DMS153 (cell line): ENCODE results near the gene EXOC7.

Source experiments
- DNase-seq: peaks from one replicate; lab custom pipeline; 2025; lab: John Stamatoyannopoulos, UW

Gene EXOC7, protein sequence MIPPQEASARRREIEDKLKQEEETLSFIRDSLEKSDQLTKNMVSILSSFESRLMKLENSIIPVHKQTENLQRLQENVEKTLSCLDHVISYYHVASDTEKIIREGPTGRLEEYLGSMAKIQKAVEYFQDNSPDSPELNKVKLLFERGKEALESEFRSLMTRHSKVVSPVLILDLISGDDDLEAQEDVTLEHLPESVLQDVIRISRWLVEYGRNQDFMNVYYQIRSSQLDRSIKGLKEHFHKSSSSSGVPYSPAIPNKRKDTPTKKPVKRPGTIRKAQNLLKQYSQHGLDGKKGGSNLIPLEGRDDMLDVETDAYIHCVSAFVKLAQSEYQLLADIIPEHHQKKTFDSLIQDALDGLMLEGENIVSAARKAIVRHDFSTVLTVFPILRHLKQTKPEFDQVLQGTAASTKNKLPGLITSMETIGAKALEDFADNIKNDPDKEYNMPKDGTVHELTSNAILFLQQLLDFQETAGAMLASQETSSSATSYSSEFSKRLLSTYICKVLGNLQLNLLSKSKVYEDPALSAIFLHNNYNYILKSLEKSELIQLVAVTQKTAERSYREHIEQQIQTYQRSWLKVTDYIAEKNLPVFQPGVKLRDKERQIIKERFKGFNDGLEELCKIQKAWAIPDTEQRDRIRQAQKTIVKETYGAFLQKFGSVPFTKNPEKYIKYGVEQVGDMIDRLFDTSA

DNA sequence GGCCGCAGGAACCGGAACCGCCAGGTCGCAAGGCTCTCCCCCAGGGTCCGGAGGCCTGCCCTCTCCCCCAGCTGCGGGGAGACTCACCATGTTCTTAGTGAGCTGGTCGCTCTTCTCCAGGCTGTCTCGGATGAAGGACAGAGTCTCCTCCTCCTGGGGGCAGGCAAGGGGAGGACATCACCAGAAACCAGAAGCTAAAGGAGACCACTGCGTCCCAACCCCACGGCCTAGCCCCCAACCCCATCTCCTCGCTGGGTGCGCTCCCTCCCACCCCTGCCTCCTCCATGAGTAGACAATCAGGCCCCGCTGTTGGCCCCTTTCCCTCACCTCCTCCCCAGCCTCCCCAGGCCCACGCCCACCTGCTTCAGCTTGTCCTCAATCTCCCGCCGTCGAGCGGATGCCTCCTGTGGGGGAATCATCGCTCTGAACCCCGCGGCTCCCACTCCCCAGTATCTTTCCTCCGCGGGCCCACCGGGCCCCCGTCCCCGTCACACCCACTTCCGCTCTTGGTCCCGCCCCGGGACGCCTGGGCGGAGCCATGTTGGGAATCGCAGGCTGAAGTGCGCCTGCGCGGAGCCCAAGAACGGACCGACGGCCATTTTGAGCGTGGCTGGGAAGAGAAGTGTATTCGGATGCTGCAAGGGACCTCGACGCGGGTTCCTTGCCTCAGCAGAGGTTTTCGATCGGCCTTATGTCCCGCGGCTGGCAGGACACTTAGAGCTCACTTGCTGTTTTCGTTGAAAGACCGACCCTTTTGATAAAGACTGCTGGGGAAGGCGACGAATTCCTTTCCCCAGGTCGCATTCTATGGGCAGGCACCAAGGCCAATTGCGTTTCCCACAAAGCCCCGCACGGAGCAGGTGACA, at the start of gene EXOC7:
Gene EXOC7, minus strand, starts transcription at position 514 of the 866 bp plus-strand sequence. Its CDS starts 95 bp downstream, at position 419.
- DNase-seq = peak; percentile 78

DNA sequence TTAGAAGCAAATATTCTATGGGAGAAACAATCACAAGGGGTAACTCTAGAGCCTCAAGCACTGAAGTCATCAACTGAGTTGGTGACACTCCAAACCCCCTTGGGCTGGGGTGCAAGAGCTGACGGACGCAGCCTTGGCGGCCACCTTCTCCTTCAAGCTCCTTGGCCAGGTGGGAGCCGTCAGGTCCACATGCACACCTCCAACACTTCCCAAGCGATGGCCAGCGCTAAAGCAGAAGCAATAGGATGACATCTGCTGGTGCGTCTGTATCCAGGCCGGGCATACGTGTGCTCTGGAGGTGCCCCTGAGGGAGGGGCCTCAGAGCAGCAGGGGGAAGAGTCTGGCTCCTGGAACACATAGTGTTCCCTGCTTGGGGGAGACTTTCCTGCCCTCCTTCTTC, 49.6 kb upstream of the EXOC7 start:
- DNase-seq = no peak

DNA sequence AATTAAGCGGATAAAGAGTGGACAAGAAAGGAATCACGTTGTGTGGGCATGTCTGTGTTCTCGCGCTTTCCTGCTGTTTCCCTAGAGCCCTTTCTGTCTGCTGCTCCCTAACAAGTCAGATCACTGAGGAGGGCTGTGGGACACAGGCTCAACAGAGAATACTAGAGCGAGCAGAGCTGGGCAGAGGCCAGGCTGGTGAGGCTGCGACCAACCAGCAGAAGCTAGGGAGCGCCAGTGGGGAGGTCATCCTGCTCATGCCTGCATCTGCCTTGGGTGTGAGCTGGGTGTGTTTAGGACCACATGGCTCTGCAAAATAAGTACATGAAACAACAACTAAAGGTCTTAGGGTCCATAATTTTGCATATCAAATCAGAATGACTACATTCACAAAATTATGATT, 49.0 kb upstream of the EXOC7 start:
- no peak for DNase-seq

DNA sequence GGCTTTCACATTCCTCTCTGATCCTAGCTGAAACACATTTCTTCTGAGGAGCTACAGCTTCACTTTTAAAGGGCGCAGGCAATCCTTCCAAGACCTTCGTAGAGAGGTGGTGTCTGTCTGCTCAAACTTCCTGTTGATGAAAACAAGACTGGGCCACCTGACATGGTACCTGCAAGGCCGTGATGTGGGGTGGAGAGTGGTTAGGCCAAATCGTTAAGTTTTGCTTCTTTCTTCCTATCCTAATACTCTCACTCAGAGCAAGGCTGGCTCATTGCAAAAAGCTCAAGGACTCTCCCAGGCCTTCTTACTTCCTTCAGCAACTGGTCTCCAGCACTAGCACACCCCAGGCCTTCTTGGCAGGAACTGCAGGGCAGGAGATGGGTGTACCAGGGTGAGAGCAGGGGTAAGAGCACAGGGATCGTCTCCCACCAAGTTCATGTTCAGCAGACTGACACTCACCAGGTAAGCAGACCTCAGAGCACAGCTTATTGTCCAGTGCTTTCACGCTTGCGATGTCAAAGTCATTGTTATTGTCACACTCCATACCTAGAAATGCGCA, 48.4 kb upstream of the EXOC7 start:
- no peak for DNase-seq

DNA sequence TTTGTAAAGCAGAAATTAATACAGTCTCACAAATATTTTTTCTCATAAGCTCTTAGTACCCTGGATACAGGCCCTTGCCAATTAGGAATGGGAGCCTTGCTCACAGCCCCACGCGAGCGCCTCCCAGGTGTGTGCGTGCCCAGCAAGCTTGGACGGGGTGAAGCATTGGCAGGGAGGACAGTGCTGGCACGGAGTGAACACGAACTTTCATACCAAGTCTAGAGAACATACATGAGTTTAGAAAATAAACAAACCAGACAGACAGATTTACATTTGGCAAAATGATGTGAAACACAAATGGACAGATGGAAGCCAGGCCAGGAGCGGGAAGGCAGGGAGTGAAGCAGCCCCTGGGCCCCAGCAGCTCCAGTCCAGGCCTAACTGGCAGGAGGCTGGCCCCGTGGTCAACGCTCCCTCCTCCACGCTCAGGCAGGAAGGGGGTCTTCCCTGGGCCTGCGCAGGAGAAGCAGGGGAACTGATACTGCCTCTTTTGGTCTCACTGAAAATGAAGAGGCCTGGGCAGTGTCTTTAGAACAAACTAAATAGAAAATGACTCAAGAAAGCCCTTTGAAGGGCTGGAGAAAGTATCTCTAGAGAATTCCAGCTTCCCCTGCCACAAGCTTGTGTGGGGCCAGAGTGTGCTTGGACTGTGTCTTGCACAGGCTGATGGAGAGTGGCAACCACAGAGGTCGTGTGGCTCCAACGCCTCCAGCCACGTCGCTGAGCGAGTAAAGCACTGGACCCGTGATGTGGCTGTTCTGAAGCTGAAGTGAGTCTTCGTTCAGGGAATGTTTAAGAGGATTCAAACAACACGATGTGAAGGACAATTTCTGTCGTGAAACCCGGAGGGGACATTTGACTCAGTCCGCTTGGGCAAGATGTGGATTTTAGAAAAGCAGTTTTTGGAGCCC, 47.4 kb upstream of the EXOC7 start:
- DNase-seq = no peak

DNA sequence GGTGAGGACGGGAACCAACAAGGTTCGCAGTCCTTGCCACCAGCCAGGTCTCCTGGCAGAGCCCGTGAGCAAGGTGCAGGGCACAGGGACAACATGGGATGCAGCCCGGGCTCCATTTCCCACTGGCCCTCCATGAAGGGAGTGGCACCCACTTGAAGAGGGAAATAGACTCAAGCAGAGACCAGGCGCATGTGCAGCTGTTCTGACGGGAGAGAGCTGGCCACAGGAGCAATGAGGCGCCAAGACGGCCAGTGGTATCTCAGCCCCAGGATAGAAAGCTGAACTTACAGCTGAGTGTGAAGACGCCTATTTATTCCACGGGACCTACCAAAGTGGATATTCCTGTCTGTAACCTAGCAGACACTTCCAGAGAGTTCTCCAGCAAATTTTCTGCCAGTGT, 45.6 kb upstream of the EXOC7 start:
- DNase-seq = no peak

DNA sequence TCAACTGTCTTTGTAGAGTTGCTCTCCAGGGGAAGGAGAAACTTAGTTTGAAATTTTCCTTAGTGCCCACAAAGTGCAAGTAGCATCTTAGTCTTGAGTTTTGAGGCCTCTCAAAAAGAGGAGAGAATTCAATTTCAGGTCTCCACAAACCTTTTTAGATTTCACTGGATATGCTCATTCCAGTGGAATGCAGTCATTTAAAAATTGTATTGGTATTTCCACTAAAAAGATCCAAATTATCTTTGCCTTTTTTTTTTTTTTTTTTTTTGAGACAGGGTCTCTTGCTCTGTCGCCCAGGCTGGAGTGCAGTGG, 44.4 kb upstream of the EXOC7 start:
- DNase-seq = no peak

DNA sequence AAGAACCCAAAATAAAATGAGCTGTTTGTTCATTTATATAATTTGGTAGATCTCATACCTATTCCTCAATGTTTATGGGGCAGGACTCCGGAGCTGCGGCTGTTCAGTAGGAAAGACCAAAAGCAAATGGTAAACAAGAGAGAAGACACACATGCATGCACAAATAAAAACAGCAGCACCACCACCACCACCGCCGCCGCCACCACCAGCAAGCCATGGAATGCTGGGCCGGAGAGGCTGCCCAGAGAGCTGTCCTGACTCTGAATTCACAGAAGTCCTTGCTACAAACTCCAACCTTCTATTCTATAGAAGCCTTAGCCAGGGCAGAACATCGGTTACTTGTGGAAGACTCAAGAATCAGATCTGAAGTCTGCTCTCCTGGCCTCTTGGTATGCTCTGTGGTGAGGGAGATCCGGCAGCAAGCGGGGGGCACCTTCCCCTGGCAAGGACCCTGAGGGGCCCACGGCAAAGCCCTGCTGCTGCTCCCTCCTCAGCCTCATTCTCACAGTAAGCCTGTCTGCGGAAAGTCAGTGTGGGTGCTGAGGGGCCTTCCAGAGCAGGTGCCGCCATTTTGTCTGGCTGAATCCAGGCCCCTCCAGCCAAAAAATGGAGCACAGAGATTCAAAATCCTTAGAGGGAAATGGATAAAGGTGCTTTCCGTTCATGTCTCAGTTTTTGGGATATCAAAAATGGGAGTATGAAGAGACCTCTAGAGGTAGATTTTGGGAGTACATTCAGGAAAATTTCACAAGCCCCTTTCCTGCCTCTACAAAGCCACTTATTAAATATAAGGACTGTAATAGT, 43.8 kb upstream of the EXOC7 start:
- DNase-seq = peak; percentile 10

DNA sequence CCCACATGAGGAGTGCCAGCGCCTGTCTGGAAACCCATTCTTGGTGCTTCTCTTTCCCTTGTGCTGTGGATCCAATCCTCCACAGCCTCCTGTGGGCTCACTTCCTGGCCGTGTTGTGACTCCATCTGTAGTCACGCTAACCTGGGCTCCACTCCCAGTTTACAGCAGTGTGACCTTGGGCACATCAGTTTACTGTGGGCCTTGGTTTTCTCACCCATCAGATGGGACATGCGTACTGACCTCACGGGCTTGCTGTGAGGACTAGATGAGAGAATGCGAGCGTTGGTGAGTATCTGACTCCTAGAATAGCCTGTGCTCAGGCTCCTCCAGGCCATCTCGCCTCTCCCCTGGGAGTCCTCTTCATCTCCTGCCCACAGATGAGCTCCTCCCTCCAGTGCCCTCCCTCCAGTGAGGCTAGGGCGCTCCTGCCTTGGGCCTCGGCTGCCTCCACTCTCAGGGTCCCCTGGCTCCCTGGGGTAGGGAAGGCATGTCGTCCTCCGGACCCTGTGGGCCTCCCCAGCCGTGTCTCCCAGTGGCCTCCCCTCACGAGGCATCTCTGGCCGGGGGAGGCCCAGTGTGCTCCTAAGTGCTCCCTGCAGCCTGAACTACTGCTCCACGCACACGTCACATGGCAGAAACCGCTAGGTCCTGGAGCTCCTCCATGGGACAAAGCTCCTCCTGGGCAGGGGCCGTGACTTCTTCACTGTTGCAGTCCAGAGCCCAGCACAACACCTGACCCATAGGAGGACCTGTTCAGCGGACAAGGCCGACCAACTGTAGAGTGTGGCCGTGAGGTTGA, 42.7 kb upstream of the EXOC7 start:
- no peak for DNase-seq

DNA sequence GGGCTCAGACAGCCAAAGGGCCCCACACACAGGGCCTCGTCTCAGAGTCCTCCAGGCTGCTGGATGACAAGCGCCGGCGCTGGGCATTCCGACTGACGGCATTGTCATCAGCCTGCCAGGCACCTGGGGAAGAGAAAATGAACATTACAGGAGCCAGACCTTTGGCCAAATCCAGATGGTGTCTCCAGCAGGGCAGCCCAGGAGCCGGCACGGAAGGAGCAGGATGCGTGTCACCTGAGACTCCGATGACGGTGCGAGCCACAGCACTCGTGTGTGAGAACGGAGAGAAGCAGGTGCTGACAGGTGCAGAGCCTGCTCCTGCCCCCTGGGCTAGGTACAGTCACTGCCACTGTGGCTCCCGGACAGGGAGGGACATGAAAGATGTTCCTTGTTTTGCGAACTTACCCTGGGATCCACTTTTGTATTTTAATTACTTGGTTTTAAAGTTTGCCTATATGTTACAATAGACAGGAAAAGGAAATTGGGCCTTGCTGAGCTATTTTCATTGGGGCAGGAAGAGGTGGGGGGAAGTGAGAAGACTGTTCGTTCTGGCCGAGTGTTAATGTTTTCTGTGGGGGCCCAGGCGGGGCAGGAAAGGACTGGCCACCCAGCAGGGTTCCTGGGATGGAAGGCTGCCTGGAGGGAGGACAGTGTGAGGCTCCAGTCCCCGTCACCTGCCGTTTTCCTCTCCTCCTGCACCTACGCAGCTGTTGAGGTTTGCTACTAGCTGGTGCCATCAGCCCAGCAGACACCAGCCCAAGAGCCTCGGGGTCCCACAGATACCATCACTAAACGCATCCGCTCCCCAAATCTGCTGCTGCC, 41.9 kb upstream of the EXOC7 start:
- peak; percentile 45 for DNase-seq

DNA sequence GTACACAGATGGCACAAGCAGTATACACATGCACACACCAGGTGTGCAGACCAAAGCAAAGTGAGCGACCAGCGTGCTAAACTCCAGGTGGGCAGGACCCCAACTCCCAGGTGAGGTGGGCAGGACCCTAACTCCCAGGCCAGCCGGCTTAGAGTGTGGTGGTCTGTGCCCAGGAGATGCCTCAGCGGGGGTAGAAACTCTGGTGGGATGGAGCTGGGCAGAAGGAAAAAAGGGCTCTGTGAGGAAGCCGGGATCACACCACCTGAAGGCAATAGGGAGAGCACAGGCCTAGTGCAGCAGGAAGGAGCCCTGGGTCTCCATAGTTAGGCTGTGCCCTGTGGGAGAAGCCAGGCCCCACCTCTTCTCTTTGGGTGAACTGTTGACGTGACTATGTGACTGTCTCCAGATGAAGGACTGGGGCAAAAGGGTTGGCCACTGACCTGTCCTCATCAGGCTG, 39.0 kb upstream of the EXOC7 start:
- no peak for DNase-seq

DNA sequence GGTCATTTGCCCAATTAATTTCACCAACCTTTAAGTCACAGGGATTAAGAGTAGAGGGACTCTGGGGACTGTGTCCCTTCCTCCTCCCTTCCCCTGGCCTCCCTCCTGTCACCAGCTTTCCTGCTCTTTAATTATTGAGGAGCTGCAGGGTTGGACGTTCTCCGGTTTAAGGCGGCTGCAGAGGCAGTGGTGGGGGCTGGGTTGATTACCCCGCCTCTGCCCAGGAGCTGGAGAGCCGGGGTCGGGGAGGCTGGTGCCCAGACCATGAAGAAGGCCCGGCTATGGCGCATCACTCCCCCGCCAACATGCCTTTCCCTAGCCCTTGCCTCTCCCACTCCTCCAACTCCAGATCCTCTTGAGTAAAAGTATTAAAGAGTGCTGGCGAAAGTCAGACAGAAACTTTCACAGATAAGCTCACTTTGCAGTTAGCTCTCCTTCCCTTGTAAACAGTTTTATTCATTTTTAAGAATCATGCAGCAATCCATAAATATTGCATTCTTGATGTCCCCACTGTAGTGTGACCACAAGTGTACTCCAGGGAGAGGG, 38.5 kb upstream of the EXOC7 start:
- no peak for DNase-seq

DNA sequence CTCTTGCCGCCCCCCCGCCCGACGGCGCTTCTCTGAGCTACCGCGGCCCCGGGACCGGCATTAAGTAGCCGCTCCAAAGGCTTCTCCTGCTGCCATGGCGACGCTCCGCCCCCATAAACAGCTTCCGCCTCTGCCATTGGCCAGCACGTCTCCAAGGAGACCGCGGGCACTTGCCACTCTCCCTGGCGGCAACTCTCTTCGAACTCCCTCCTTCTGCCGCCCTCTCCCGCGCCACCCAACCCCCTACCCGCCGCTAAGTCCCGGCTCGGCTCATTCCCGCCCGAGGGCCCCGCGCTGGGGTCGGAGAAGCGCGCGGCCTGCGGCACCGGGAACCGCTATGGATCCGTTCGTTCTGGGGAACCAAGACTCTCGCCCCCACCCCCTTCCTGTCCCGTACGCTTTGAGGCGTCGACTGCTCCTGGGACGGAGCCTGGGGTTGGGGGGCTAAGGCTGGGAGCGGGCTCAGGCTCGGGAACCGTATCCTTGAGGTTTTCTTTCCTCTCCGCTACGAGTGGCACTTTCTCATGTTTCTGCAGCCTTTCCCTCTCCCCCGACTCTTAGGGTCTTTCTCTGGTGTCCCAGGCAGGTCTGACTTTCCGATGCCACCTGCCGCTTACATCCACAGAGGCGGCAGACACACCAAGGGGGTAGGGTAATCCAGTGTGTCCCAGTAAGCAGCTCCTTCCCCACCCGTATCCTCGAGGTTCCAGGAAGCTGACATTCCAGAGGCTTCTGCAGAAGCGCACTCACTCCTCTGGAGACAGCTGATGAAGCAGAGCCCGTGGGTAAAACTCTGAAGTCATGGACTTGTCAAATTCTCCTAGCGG, 37.8 kb upstream of the EXOC7 start, which contains the start of gene FOXJ1:
Gene FOXJ1, minus strand, starts transcription at position 34 of the 827 bp plus-strand sequence. CDS start 850 bp downstream, outside the sequence.
- DNase-seq = peak; percentile 90

DNA sequence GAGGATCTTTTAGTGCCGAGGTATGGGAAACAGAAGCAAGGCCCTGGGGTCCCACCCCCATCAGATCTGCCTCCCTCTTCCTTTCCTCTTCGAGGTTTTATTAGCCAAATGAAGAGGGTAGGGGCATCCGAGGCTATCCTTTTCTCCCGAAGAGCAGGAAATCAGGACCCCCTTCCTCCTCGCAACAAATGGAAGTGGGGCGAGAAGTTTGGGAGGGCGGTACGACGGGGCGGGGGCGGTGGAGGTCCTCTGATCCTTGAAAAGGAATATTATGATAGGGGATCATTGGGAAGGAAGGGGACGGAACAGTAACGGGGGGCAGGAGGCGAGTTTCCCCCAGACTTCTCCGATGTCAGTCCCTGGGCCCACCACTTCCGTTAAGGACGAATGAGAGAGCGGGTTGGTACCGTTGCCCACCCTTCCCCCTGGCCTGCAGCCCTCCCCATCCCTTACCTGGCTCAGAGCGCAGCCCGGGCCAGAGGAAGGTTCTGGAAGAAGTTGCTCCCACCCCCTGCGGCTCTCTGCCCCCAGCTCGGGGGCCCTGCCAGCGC, 37.1 kb upstream of the EXOC7 start:
- no peak for DNase-seq

DNA sequence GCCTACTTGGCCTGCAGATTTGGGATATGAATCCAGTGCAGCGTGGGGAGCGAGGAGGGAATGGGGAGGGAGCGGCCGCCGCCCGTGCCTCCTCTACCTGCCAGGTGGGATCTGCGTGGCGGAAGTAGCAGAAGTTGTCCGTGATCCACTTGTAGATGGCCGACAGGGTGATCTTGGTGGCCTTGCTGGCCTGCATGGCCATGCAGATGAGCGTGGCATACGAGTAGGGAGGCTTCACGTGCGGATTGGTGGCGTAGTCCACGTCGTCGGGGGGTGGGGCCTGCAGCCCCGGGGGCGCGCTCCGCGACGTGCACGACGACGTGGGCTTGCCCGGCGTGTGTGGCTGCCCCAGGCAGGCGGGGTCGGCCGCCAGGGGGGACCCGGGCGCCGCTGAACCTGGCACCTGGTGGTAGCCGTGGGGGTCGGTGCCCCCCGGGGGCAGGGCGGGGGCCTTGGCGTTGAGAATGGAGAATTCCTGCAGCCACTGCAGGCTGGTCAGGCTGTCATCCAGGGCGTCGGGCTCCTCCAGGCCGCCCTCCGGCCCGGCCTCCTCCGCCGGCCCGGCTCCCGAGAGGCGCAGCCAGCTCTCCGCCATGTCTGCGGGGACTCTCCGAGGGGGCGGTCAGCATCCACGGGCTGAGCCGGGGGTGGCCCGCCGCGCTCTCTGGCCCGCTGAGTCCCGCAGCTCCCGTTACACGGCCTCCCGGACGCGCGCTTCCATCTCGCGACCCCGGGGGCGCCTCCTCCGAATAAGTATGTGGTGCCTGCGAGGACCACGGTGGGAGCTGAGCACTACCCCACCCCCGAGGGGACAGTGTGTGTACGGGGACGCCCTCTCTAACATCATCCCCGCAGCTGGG, 36.4 kb upstream of the EXOC7 start:
- peak; percentile 68 for DNase-seq
